Measurements from ENCODE around the gene MUS81.
"Not testable (repeated sequence)": the region's sequence is repeated elsewhere in the genome, so short reads cannot be mapped to it uniquely, and the experiment has no call there.

Gene MUS81

GRCh38 chr11:65860278-65861164, at the start of gene MUS81:
Gene MUS81 (plus strand): TSS chr11:65860433. CDS start chr11:65860754, 321 bp downstream.
- peak; percentile 91 for DNase-seq (ENCODE audit: low read depth)

GRCh38 chr11:65811764-65812475, 48.3 kb upstream of the MUS81 start:
- DNase-seq (ENCODE audit: low read depth), result no peak

GRCh38 chr11:65814131-65814985, 45.9 kb upstream of the MUS81 start:
- DNase-seq (ENCODE audit: low read depth), result no peak

GRCh38 chr11:65814986-65815565, 45.2 kb upstream of the MUS81 start:
- no peak for DNase-seq (ENCODE audit: low read depth)

- DNase-seq (ENCODE audit: low read depth), result no peak
Observed at GRCh38 chr11:65816696-65817095, 43.5 kb upstream of the MUS81 start.

- no peak for DNase-seq (ENCODE audit: low read depth)
Observed at GRCh38 chr11:65817312-65817834, 42.9 kb upstream of the MUS81 start.

GRCh38 chr11:65817835-65818680, 42.2 kb upstream of the MUS81 start:
- DNase-seq (ENCODE audit: low read depth), result peak; percentile 98

GRCh38 chr11:65821107-65821506, 39.1 kb upstream of the MUS81 start:
- no peak for DNase-seq (ENCODE audit: low read depth)

GRCh38 chr11:65822776-65823528, 37.3 kb upstream of the MUS81 start:
- no peak for DNase-seq (ENCODE audit: low read depth)

GRCh38 chr11:65826984-65827735, 33.1 kb upstream of the MUS81 start:
- no peak for DNase-seq (ENCODE audit: low read depth)

GRCh38 chr11:65829459-65829858, 30.8 kb upstream of the MUS81 start:
- DNase-seq (ENCODE audit: low read depth), result no peak

GRCh38 chr11:65832231-65832630, 28.0 kb upstream of the MUS81 start:
- DNase-seq (ENCODE audit: low read depth), result not testable (repeated sequence)

GRCh38 chr11:65833297-65834030, 26.8 kb upstream of the MUS81 start, which contains the start of gene SNX32:
Gene SNX32 (plus strand): TSS chr11:65833963. CDS start chr11:65834066, 103 bp downstream.
- DNase-seq (ENCODE audit: low read depth), result peak; percentile 93

- DNase-seq (ENCODE audit: low read depth), result no peak
Observed at GRCh38 chr11:65834202-65834601, 26.0 kb upstream of the MUS81 start.

GRCh38 chr11:65842144-65842543, 18.1 kb upstream of the MUS81 start:
- DNase-seq (ENCODE audit: low read depth), result no peak

- no peak for DNase-seq (ENCODE audit: low read depth)
Observed at GRCh38 chr11:65843811-65844210, 16.4 kb upstream of the MUS81 start.

- no peak for DNase-seq (ENCODE audit: low read depth)
Observed at GRCh38 chr11:65844231-65844872, 15.9 kb upstream of the MUS81 start.

- DNase-seq (ENCODE audit: low read depth), result no peak
Observed at GRCh38 chr11:65847746-65848145, 12.5 kb upstream of the MUS81 start.
